ENCODE results near the gene PRKCD. TPM values are rescaled to one million over a fixed set of nuclear protein-coding genes. Genes with fewer than 3 reads are reported as not detected.

Gene PRKCD
- total RNA-seq = 16.9 TPM
- long read RNA-seq, transcript PRKCD-201 (19 exons, 2,680 nt) = major isoform, 8 of 19 reads
- long read RNA-seq, transcript PRKCD-202 (18 exons, 2,810 nt) = minor isoform, 6 of 19 reads
- long read RNA-seq, partial matches to known transcripts = 0 of 19 reads
- long read RNA-seq, other reads (novel, unspliced or antisense) = 5 of 19 reads

GRCh38 chr3:53160660-53161449 lies at the start of gene PRKCD:
PRKCD (plus strand) TSS chr3:53161209; CDS start chr3:53178423, 17,214 bp downstream.
- DNase-seq (ENCODE audit: missing footprints) (peak; percentile 90), ATAC-seq (peak; percentile 90)
- intact Hi-C loops (cut with DNase I) = loop anchor here (2.0 kb wide), 1 partner anchor 30 kb away; the partner anchor contains the start of gene RFT1

- DNase-seq (ENCODE audit: missing footprints) (no peak), ATAC-seq (no peak)
- intact Hi-C loops (cut with DNase I) = loop anchor here (10.0 kb wide), 1 partner anchor 603 kb away; no protein-coding TSS in a partner anchor
Observed at GRCh38 chr3:53111822-53112221, 49.2 kb upstream of the PRKCD start.

GRCh38 chr3:53113293-53114010 lies 47.6 kb upstream of the PRKCD start:
- intact Hi-C loops (cut with DNase I) = loop anchor here (1.0 to 10.0 kb wide), 2 partner anchors 83 to 601 kb away; no protein-coding TSS in a partner anchor
- peak; percentile 86 for ATAC-seq
- DNase-seq (ENCODE audit: missing footprints) = no peak

- intact Hi-C loops (cut with DNase I) = loop anchor here (1.0 to 10.0 kb wide), 2 partner anchors 82 to 601 kb away; no protein-coding TSS in a partner anchor
- DNase-seq (ENCODE audit: missing footprints) (peak; percentile 78), ATAC-seq (peak; percentile 79)
Observed at GRCh38 chr3:53114011-53114400, 47.0 kb upstream of the PRKCD start.

GRCh38 chr3:53114412-53115074 lies 46.5 kb upstream of the PRKCD start:
- DNase-seq (ENCODE audit: missing footprints) = no peak
- intact Hi-C loops (cut with DNase I) = loop anchor here (1.0 to 10.0 kb wide), 2 partner anchors 82 to 600 kb away; no protein-coding TSS in a partner anchor
- no peak for ATAC-seq

- ATAC-seq = no peak
- intact Hi-C loops (cut with DNase I) = loop anchor here (10.0 kb wide), 1 partner anchor 598 kb away; no protein-coding TSS in a partner anchor
- no peak for DNase-seq (ENCODE audit: missing footprints)
Observed at GRCh38 chr3:53116956-53117355, 44.1 kb upstream of the PRKCD start.

GRCh38 chr3:53120336-53120735 lies 40.7 kb upstream of the PRKCD start:
- intact Hi-C loops (cut with DNase I) = no loop called here
- DNase-seq (ENCODE audit: missing footprints) = no peak
- no peak for ATAC-seq

GRCh38 chr3:53122255-53122932 lies 38.6 kb upstream of the PRKCD start:
- DNase-seq (ENCODE audit: missing footprints) = no peak
- ATAC-seq = peak; percentile 68
- intact Hi-C loops (cut with DNase I) = no loop called here

- no peak for DNase-seq (ENCODE audit: missing footprints)
- peak; percentile 4 for ATAC-seq
- intact Hi-C loops (cut with DNase I) = no loop called here
Observed at GRCh38 chr3:53122933-53123305, 38.1 kb upstream of the PRKCD start.

- ATAC-seq (no peak), DNase-seq (ENCODE audit: missing footprints) (no peak)
- intact Hi-C loops (cut with DNase I) = no loop called here
Observed at GRCh38 chr3:53123510-53123909, 37.5 kb upstream of the PRKCD start.

GRCh38 chr3:53123953-53124352 lies 37.1 kb upstream of the PRKCD start:
- intact Hi-C loops (cut with DNase I) = no loop called here
- DNase-seq (ENCODE audit: missing footprints) = no peak
- ATAC-seq = no peak

GRCh38 chr3:53126601-53127000 lies 34.4 kb upstream of the PRKCD start:
- intact Hi-C loops (cut with DNase I) = no loop called here

GRCh38 chr3:53129344-53129743 lies 31.7 kb upstream of the PRKCD start:
- intact Hi-C loops (cut with DNase I) = no loop called here
- no peak for ATAC-seq
- DNase-seq (ENCODE audit: missing footprints) = no peak

More at GRCh38 chr3:53126601-53127000, 34.4 kb upstream of the PRKCD start:
- DNase-seq (ENCODE audit: missing footprints) = no peak
- no peak for ATAC-seq

- intact Hi-C loops (cut with DNase I) = loop anchor here (2.0 to 5.0 kb wide), 3 partner anchors 30 to 217 kb away; partner anchors contain the start of genes DCP1A and PRKCD
- DNase-seq (ENCODE audit: missing footprints) = peak; percentile 100
- ATAC-seq = peak; percentile 95
Observed at GRCh38 chr3:53130179-53131061, 30.6 kb upstream of the PRKCD start, which contains the start of gene RFT1. RFT1 (minus strand) TSS chr3:53130435; CDS start chr3:53130400, 35 bp downstream.

- ATAC-seq = no peak
- no peak for DNase-seq (ENCODE audit: missing footprints)
- intact Hi-C loops (cut with DNase I) = loop anchor here (2.0 to 5.0 kb wide), 3 partner anchors 30 to 216 kb away; partner anchors contain the start of genes DCP1A and PRKCD
Observed at GRCh38 chr3:53131096-53131495, 29.9 kb upstream of the PRKCD start.

GRCh38 chr3:53132347-53132746 lies 28.7 kb upstream of the PRKCD start:
- intact Hi-C loops (cut with DNase I) = loop anchor here (5.0 kb wide), 2 partner anchors 120 to 215 kb away; partner anchors contain the start of gene DCP1A
- ATAC-seq (no peak), DNase-seq (ENCODE audit: missing footprints) (no peak)
